ENCODE measurements around the gene AAK1.

AAK1 gene

DNA sequence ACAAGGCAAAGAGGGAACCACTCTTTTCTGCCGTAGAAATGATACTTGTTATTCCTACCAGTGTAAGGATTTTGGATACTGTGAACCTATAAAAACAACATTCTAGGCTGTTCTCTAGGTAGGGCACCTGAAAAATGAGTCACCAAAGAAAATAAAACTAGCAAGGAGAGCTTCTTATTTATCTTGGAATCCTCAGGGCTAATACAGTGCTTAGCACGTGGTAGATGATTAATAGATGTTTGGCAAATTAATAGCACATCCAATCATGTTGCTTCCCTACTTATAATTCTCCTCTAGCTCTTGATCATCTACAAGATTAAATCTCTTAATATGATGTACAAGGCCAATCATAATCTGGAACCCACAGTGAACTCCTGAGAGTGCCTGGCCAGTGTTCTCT, 73.1 kb downstream of the AAK1 start:
- TF ChIP-seq, protein P1, sequence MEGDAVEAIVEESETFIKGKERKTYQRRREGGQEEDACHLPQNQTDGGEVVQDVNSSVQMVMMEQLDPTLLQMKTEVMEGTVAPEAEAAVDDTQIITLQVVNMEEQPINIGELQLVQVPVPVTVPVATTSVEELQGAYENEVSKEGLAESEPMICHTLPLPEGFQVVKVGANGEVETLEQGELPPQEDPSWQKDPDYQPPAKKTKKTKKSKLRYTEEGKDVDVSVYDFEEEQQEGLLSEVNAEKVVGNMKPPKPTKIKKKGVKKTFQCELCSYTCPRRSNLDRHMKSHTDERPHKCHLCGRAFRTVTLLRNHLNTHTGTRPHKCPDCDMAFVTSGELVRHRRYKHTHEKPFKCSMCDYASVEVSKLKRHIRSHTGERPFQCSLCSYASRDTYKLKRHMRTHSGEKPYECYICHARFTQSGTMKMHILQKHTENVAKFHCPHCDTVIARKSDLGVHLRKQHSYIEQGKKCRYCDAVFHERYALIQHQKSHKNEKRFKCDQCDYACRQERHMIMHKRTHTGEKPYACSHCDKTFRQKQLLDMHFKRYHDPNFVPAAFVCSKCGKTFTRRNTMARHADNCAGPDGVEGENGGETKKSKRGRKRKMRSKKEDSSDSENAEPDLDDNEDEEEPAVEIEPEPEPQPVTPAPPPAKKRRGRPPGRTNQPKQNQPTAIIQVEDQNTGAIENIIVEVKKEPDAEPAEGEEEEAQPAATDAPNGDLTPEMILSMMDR (IDR thresholded peaks at IDR 0.05; ENCODE audit: low read depth, low read length, missing control alignments): no peak
- DNase-seq (ENCODE audit: extremely low read depth, low read depth): no peak
- H3K4me3 ChIP-seq (replicated peaks; ENCODE audit: low read depth, low read length): no peak overlapping the region

DNA sequence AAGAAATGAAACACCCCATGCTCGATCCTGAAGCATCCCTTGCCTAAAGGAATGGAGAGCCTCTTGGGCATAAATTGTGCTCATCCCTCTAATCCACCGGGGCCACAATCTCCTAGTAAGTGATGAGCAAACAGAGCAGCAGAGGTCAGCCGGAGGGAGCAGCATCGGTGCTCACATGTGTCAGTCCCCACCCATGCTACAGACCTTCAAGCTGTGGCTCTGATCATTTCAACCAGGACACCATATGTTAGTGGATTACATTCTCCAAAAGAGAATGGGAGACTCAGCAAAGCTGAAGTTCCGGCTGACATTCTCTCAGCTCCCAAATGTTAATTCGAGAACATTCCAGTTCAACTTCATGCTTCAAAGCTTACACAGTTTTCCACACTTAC, 75.6 kb downstream of the AAK1 start:
- DNase-seq (ENCODE audit: extremely low read depth, low read depth): no peak

DNA sequence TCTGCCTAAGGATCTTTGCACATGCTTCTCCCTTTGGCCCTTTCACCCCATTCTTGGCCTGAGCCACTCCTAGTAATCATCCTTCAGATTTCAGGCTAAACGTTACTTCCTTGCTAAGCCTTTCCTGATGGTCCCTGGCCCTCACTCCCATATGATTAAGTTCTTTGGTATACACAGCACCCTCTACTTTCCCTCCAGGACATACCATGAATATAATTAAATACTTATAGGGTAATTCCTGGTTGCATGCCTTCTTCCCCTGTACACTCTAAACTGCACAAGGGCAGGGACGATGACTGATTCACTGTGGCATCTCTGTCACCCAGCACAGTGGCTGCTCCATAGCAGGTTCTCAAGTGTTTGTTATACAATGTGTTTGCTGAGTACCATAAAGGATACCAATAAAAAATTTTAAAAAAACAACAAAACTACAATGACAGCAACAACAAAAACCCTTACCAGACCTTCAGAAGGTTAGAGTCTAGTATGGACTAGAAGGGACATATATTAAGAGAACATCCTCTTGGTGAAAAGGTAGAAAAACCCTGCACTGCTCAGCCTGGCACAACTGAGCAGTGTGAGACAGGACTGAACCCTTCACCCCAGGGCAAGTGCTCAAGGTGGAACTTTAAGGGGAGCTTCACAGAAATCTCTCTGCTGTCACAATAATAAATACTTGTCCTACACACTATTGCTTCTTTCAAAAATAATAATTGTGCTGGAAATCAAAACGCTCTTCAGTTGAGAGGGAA, 76.2 kb downstream of the AAK1 start:
- no peak for DNase-seq (ENCODE audit: extremely low read depth, low read depth)
- TF ChIP-seq, protein P1 (IDR thresholded peaks at IDR 0.05; ENCODE audit: low read depth, low read length, missing control alignments): no peak
- H3K4me3 ChIP-seq (replicated peaks; ENCODE audit: low read depth, low read length): no peak overlapping the region

More for the DNA sequence above, 75.6 kb downstream of the AAK1 start:
- TF ChIP-seq, protein P1 (IDR thresholded peaks at IDR 0.05; ENCODE audit: low read depth, low read length, missing control alignments): no peak
- no peak overlapping the region for H3K4me3 ChIP-seq (replicated peaks; ENCODE audit: low read depth, low read length)

DNA sequence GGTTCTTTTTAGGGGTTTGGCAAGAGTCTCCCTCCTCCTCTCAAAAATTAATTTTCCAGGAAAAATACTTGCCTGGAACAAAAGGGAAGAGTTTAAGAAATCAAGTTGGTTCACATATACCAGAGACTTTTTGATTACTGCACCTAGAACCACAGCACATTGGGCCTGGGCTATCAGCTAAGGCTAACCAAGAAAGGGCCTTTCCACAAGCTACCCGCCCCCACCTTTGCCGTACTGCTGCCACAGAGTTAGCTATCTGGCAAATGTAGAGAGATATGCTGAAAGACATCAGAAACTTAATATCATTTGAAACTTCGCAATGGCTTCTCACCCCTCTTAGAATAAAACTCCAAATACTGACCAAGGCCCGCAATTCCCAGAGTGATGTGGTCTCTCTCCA, 76.9 kb downstream of the AAK1 start:
- H3K4me3 ChIP-seq (replicated peaks; ENCODE audit: low read depth, low read length): no peak overlapping the region
- DNase-seq (ENCODE audit: extremely low read depth, low read depth): no peak
- TF ChIP-seq, protein P1 (IDR thresholded peaks at IDR 0.05; ENCODE audit: low read depth, low read length, missing control alignments): no peak

DNA sequence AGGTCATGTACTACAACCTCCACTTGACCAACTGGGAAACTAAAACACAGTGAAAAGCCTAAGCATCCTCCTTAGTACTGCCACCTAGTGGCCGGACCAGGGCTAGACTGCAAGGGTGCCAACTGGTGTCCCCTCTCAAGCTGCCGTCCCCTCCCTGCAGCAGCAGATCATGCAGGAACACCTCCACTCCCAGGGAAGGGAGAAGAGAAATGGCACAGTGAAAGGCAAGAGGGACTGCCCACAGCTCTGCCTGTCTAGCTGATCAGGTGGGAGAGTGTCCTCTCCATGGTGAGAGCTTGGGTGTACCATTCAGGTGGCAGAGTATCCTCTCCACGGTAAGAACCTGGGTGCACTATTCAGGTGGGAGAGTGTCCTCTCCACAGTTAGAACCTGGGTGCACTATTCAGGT, 78.1 kb downstream of the AAK1 start:
- no peak for DNase-seq (ENCODE audit: extremely low read depth, low read depth)
- no peak overlapping the region for H3K4me3 ChIP-seq (replicated peaks; ENCODE audit: low read depth, low read length)
- TF ChIP-seq, protein P1 (IDR thresholded peaks at IDR 0.05; ENCODE audit: low read depth, low read length, missing control alignments): peak; percentile 90

DNA sequence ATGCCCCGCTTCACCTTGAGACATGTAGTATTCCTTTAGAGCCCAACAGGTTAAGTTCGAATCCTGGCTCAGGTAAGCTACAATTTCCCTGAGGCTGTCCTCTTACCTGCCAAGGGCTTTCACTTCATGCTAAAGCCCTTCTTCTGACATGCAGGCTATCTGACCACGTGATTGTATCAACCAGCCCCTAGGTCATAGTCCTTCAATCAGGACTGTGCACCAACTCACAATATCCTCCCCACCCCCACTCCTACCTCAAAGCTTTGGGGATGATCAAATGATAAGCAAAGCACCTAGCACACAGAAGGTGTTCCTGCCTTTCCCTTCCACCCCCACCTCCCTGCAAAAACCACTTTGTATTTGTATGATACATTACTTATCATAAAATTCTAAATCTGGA, 78.9 kb downstream of the AAK1 start:
- H3K4me3 ChIP-seq (replicated peaks; ENCODE audit: low read depth, low read length): no peak overlapping the region

More for the DNA sequence above, 78.9 kb downstream of the AAK1 start:
- DNase-seq (ENCODE audit: extremely low read depth, low read depth): no peak
- TF ChIP-seq, protein P1 (IDR thresholded peaks at IDR 0.05; ENCODE audit: low read depth, low read length, missing control alignments): no peak

Measured in HFF-Myc (cell line).